Motor neuron (in vitro differentiated cells): ENCODE measurements around the gene CHRNA5. TPM values are rescaled to one million over a fixed set of nuclear protein-coding genes. Genes with fewer than 3 reads are reported as not detected.

Experiments
- ATAC-seq, 8 experiments: fragments of 200-7000 bp; cut with Tn5 transposase; replicated peaks in 6 of 8; 2 replicates each; pipeline ENCODE4 v1.8.0; 2021; ENCODE audit warnings: mild to moderate bottlenecking in 8 of 8, moderate library complexity in 8 of 8
- H3K27ac ChIP-seq, 2 donors: fragments of 250-450 bp; sonication (Bioruptor Pico); 2 replicates each; pipeline ENCODE4 v1.9.0; 2021; ENCODE audit warnings: antibody characterized with exemption in 2 of 2, mild to moderate bottlenecking in 2 of 2, moderate library complexity in 1 of 2
- H3K4me1 ChIP-seq, 2 donors: fragments of 250-450 bp; sonication (Bioruptor Pico); replicated peaks in 1 of 2; 2 replicates each; pipeline ENCODE4 v1.6.1; 2021; ENCODE audit warnings: antibody characterized with exemption in 2 of 2, mild to moderate bottlenecking in 2 of 2, moderate library complexity in 1 of 2
- H3K4me3 ChIP-seq, 5 donors: fragments of 250-450 bp; sonication (Bioruptor Pico); 2 replicates each; pipeline ENCODE4 v1.9.0; 2021; ENCODE audit warnings: antibody characterized with exemption in 5 of 5, mild to moderate bottlenecking in 5 of 5, moderate library complexity in 4 of 5
- WGBS, 10 experiments: fragments of 450-650 bp; shearing (Covaris generic); methylation state at CpG; one replicate each; pipeline ENCODE4 v1.0.0; 2022; 5-methylcytosine and 5-hydroxymethylcytosine counted together
- in situ Hi-C, 9 experiments: fragments of 400-800 bp; cut with MboI; loops; one replicate each; pipeline ENCODE4 v1.15.0; 2021; ENCODE audit warnings: low sequenced_read_pairs in 9 of 9, low pct_unique_long_range_greater_than_20kb in 2 of 9; ENCODE audit not compliant: unreplicated experiment in 9 of 9
- total RNA-seq, 8 experiments: library from RNA; unstranded; fragments of 300-600 nt; gene quantifications; 2 replicates each; pipeline versions ENCODE4 v1.2.3 to v1.2.4, GENCODE V29; 2022

CHRNA5 gene
- total RNA-seq, 8 experiments from 2014 or later = 0.81 to 7.6 (median 4.0) TPM

DNA sequence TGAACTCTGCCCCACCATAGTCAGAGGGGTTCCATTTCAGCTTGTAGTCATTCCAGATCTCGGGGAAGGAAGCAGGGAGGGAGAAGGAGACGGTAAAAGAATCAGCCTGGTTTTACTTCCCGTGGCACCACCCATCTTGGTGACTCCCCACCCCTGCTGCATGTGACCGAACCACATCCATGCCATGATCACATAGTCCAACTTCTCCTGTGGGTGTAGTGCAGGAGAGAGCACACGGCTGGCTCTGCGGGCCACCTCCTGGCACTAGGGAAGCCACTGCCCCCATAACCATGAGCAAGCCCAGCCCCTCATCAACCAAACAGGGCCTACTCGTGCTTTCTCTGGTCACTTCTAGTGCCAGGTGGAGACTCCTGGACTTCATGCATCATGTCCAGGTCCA lies 51.8 kb downstream of the CHRNA5 start:
- 40 to 100% methylated on average over 1 of the region's 7 CpGs; no CpG with 5 or more reads in 8 of the 10 experiments for WGBS, 10 experiments
- H3K4me3 ChIP-seq = no peak overlapping the region
- H3K27ac ChIP-seq = no peak overlapping the region
- H3K4me1 ChIP-seq = peaks cover 3 to 7% of the 10 kb centered on the region in 2 donors
- ATAC-seq = peak in 1 of 8 experiments; percentile 15
- in situ Hi-C loops = loop anchor here in 6 of 9 experiments (5.0 to 25.0 kb wide), 3 partner anchors 90 to 98 kb away; no protein-coding TSS in a partner anchor

DNA sequence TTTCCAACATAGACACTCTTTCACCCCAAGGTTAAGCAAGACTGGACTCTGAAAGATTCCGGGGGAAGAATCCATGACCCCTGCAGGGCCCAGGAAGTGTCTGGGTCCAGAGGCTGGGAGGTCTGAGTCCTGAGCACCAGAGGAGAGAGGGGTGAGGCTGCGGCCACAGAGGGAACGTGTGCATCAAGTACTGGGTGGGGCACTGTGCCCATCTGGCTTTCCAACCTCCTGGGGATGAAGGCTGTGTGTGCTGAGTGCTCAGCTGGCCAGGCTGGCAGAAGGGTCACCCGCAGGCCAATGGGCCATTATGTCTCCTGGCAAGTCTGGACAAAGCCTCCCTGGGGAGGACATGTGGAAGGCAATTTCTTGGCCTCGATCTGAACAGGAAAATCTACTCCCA lies 52.2 kb downstream of the CHRNA5 start:
- peak in 1 of 8 experiments; percentile 10 for ATAC-seq
- peaks cover 3 to 7% of the 10 kb centered on the region in 2 donors for H3K4me1 ChIP-seq
- in situ Hi-C loops = loop anchor here in 6 of 9 experiments (5.0 to 25.0 kb wide), 3 partner anchors 90 to 97 kb away; no protein-coding TSS in a partner anchor
- H3K4me3 ChIP-seq = no peak overlapping the region
- H3K27ac ChIP-seq = no peak overlapping the region
- WGBS, 10 experiments = 17 to 90% (median 60%) methylated on average over 1 to 2 of the region's 5 CpGs; no CpG with 5 or more reads in 5 of the 10 experiments

DNA sequence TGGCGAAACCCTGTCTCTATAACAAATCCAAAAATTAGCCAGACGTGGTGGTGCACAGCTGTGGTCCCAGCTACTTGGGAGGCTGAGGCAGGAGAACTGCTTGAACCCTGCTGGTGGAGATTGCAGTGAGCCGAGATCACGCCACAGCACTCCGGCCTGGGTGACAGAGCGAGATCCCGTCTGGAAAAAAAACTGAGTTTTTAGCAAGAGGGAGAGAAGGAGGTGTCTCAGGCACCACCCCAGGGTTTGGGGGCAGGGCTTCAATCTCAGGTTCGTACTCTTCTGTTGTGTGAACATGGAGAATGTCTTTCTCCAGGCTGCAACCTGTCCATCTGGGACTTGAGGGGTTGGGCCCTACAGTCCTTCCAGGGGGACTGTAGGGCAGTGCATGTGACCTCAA lies 52.7 kb downstream of the CHRNA5 start:
- no peak for ATAC-seq
- 29 to 80% (median 70%) methylated on average over 1 to 2 of the region's 8 CpGs; no CpG with 5 or more reads in 5 of the 10 experiments for WGBS, 10 experiments
- H3K4me3 ChIP-seq = no peak overlapping the region
- no peak overlapping the region for H3K27ac ChIP-seq
- in situ Hi-C loops = loop anchor here in 6 of 9 experiments (5.0 to 25.0 kb wide), 3 partner anchors 89 to 97 kb away; no protein-coding TSS in a partner anchor
- peaks cover 3 to 7% of the 10 kb centered on the region in 2 donors for H3K4me1 ChIP-seq

GRCh38 chr15:78618490-78618934 lies 53.2 kb downstream of the CHRNA5 start:
- in situ Hi-C loops = loop anchor here in 6 of 9 experiments (5.0 to 25.0 kb wide), 3 partner anchors 89 to 96 kb away; no protein-coding TSS in a partner anchor
- peak; percentile 20 to 78 (median 66) for ATAC-seq
- peaks cover 3 to 7% of the 10 kb centered on the region in 2 donors for H3K4me1 ChIP-seq
- no peak overlapping the region for H3K27ac ChIP-seq
- H3K4me3 ChIP-seq = no peak overlapping the region
- WGBS, 10 experiments = 0 to 45% (median 11%) methylated on average over 3 to 8 of the region's 8 CpGs; no CpG with 5 or more reads in 6 of the 10 experiments

DNA sequence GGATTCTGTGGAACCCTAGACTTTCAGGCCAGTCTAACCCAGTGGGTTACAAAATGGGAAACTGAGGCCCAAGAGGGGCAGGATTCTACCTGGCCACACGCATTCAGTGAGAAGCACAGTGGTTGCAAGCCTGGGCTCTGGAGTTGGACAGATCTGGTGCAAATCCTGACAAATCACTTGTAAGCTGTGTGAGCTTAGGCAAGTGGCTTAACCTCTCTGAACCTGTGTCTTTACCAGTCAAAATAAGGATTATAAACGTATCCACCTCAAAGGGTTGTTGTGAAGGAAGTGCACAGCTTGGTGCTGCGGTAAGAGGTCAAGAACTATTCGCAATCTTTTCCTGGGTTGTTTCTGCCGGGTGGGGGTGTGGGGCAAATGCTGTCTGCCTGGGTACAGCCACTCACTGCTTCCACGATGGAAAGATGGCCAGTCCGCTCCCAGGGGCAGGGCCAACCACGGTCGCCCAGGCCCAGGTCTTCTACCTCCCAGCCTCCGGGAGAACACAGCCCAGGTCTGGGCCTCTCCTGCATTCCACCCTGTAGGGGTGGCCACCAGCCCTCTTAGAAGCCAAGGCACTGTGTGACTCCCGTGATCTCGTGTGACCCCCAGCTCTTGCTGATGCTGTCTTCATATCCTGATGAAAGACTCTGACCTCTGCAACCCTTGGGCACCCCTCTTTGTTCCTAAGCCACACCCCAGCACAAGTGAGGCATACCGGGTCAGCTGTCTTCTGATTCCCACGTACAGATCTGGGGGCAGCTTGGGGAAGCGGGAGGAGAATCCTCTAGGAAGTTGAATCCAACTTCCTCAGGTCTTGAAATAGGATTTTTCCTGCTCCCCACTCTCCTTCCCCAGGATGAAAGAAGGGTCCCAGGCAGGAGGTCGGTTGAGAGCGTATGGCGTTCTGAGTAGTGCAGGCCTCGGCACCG lies 54.0 kb downstream of the CHRNA5 start:
- peaks cover 3 to 7% of the 10 kb centered on the region in 2 donors for H3K4me1 ChIP-seq
- ATAC-seq = no peak
- H3K27ac ChIP-seq = no peak overlapping the region
- in situ Hi-C loops = loop anchor here in 6 of 9 experiments (5.0 to 25.0 kb wide), 3 partner anchors 88 to 96 kb away; no protein-coding TSS in a partner anchor
- 0 to 53% (median 23%) methylated on average over 2 to 8 of the region's 20 CpGs; no CpG with 5 or more reads in 2 of the 10 experiments for WGBS, 10 experiments
- H3K4me3 ChIP-seq = peak overlapping the region; percentile 52 to 81 (median 78)

DNA sequence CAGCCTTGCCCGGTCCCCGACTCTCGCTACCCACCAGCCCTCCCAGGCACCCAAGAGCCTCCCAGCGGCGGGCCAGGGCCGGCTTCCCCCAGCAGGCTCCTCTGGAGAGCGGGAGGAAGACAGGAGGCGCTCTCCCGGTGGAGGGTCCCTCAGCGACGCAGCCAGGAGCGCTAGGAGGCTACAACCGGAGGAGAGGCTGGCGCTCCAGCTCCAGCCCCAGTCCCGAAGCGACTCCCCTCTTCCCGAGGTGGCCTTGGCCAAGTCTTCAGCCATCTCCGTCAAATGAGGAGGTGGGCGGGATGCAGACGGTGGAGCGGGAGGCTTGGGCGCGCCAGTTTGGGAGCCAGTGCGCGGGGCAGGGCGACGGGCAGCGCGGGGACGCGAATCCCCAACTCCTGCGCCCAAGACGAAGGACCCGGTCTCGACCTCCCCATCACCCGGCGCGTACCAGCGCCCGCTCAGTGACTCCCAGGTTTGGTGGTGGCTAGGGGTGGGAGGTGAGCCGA lies 54.8 kb downstream of the CHRNA5 start:
- WGBS, 10 experiments = 0 to 20% (median 3%) methylated on average over 1 to 4 of the region's 41 CpGs; no CpG with 5 or more reads in 6 of the 10 experiments
- peak overlapping the region in 1 of 2 donors; percentile 61 for H3K27ac ChIP-seq
- ATAC-seq = peak in 6 of 8 experiments; percentile 68 to 82 (median 78)
- in situ Hi-C loops = loop anchor here in 3 of 9 experiments (25.0 kb wide), 1 partner anchor 92 kb away; no protein-coding TSS in a partner anchor
- peak overlapping the region; percentile 52 to 81 (median 78) for H3K4me3 ChIP-seq
- H3K4me1 ChIP-seq = peaks cover 3 to 7% of the 10 kb centered on the region in 2 donors

DNA sequence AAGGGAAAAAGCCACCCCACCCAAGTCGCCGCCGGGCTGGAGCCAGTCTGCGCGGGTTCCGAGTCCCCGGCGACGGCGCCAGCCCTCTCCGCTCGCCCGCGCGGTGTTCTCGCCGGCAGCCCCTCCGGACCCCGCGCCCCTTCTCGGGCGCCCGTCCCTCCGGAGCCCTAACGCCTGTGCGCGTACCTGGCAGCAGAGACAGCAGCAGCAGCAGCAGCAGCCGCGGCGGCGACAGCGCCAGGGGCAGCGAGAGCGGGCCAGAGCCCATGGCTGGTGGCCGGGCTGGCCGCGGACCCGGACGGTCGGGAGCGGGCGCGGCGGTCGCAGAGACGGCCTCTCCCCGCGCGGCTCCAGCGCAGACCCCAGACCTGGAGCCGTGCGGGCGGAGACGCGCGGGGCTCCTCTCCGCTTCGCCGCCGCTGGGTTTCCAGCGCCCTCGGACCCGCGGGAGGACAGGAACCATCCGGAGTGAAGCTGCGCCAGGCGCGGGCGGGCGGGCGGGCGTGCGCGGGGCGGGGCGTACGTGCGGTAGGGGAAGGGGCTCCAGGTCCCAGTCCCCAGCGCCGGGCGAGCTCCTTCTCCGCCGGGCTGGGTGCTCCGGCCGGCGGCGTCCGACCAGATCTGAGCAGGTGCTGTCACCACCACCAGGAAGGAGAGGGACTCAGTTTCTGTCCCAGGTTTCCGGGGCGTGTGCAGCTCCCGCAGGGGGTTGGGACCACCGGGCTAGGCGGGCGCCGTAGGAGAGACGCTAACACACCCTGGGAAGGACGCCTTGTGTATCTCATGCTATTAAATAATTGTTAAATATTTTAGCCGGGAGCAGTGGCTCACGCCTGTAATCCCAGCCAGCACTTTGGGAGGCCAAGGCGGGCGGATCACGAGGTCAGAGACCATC lies 55.5 kb downstream of the CHRNA5 start, which contains the start of gene CHRNA3:
Gene CHRNA3 (minus strand): TSS at position 470 of the 895 bp plus-strand sequence. CDS start 202 bp downstream, at position 268.
- H3K4me1 ChIP-seq = peaks cover 3 to 7% of the 10 kb centered on the region in 2 donors
- H3K27ac ChIP-seq = peak within 1 kb of the TSS; percentile 52 to 61
- peak in 6 of 8 experiments; percentile 45 to 69 (median 57) for ATAC-seq
- in situ Hi-C loops = loop anchor here in 3 of 9 experiments (25.0 kb wide), 1 partner anchor 92 kb away; no protein-coding TSS in a partner anchor
- peak within 1 kb of the TSS; percentile 52 to 81 (median 78) for H3K4me3 ChIP-seq
- WGBS, 10 experiments = 0 to 12% (median 9%) methylated on average over 5 to 15 of the region's 102 CpGs; no CpG with 5 or more reads in 7 of the 10 experiments

GRCh38 chr15:78621810-78622402 lies 56.6 kb downstream of the CHRNA5 start:
- in situ Hi-C loops = loop anchor here in 3 of 9 experiments (25.0 kb wide), 1 partner anchor 90 kb away; no protein-coding TSS in a partner anchor
- no peak overlapping the region for H3K27ac ChIP-seq
- no peak overlapping the region for H3K4me3 ChIP-seq
- no peak for ATAC-seq
- 56 to 100% (median 81%) methylated on average over 1 to 6 of the region's 10 CpGs; no CpG with 5 or more reads in 2 of the 10 experiments for WGBS, 10 experiments
- peaks cover 3 to 13% of the 10 kb centered on the region in 2 donors for H3K4me1 ChIP-seq

DNA sequence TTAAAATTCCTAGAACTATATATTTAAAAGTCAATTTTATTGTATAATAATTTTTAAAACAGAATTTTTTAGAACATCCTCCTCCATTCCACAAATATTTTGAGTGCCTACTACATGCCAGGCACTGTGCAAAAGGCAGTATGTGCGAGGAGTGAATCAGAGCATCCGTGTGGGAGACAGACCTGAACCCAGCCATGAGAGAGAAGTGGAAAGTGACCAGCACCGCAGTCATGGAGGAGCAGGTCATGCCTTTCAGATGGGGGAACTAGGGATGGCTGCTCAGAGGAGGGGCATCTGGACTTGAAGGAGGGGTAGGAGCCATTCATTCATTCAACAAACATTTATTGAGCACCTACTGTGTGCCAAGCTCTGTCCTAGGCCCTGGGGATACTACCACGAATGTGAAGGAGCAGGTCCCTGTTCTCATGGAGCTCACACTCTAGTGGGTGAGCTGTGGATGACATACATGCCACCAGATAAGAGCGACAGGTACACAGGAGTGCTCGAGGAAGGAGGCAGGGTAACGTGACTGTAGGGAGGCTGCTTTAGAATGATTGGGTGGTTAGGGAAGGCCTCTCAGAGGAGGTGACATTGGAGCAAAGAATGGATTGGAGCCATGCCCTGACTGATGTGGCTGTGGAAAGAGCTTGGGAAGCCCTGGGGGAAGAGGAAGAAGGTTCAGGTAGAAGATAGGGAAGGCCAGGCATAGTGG lies 58.6 kb downstream of the CHRNA5 start:
- WGBS, 10 experiments = 33 to 100% (median 65%) methylated on average over 1 to 6 of the region's 7 CpGs; no CpG with 5 or more reads in 3 of the 10 experiments
- Histone ChIP-seq H3K27ac (no peak overlapping the region), H3K4me3 (no peak overlapping the region), H3K4me1 (peaks cover 3 to 18% of the 10 kb centered on the region in 2 donors)
- in situ Hi-C loops = loop anchor here in 3 of 9 experiments (25.0 kb wide), 1 partner anchor 88 kb away; no protein-coding TSS in a partner anchor
- ATAC-seq = no peak

- Histone ChIP-seq H3K4me1 (peaks cover 3 to 14% of the 10 kb centered on the region in 2 donors), H3K4me3 (no peak overlapping the region), H3K27ac (no peak overlapping the region)
- WGBS, 10 experiments = 29 to 100% (median 78%) methylated on average over 2 to 7 of the region's 17 CpGs; no CpG with 5 or more reads in 1 of the 10 experiments
- in situ Hi-C loops = loop anchor here in 3 of 9 experiments (25.0 kb wide), 2 partner anchors 87 to 562 kb away; no protein-coding TSS in a partner anchor
- ATAC-seq = no peak
Measured at GRCh38 chr15:78624651-78625590, 59.6 kb downstream of the CHRNA5 start.
